HG02973 (cell line): ENCODE results near the gene CNGA3.

ENCODE experiments used
- ATAC-seq: cut with Tn5 transposase; IDR thresholded peaks from one replicate; pipeline ENCODE4 v1.9.1; 2021; ENCODE audit warnings: moderate library complexity; ENCODE audit not compliant: unreplicated experiment

The CNGA3 gene

GRCh38 chr2:98324181-98324580 is 22.1 kb upstream of the CNGA3 start:
- no peak for ATAC-seq

GRCh38 chr2:98327776-98328175 is 18.5 kb upstream of the CNGA3 start:
- no peak for ATAC-seq

GRCh38 chr2:98329549-98329948 is 16.7 kb upstream of the CNGA3 start:
- no peak for ATAC-seq

- no peak for ATAC-seq
Measured at GRCh38 chr2:98332989-98333388, 13.3 kb upstream of the CNGA3 start.

- ATAC-seq: no peak
Measured at GRCh38 chr2:98333922-98334321, 12.3 kb upstream of the CNGA3 start.

GRCh38 chr2:98334439-98335078 is 11.7 kb upstream of the CNGA3 start:
- no peak for ATAC-seq

GRCh38 chr2:98335271-98335670 is 11.0 kb upstream of the CNGA3 start:
- no peak for ATAC-seq

GRCh38 chr2:98341241-98341640 is 5.0 kb upstream of the CNGA3 start:
- no peak for ATAC-seq

- ATAC-seq: no peak
Measured at GRCh38 chr2:98343285-98343684, 3.0 kb upstream of the CNGA3 start.

GRCh38 chr2:98347298-98348065 is 1.2 kb downstream of the CNGA3 start:
- ATAC-seq: no peak

GRCh38 chr2:98348066-98348561 is 1.9 kb downstream of the CNGA3 start:
- ATAC-seq: no peak

- ATAC-seq: no peak
Measured at GRCh38 chr2:98350411-98350810, 4.2 kb downstream of the CNGA3 start.

GRCh38 chr2:98355881-98356280 is 9.6 kb downstream of the CNGA3 start:
- no peak for ATAC-seq

- no peak for ATAC-seq
Measured at GRCh38 chr2:98356729-98357128, 10.5 kb downstream of the CNGA3 start.

GRCh38 chr2:98357849-98358248 is 11.6 kb downstream of the CNGA3 start:
- ATAC-seq: no peak

- ATAC-seq: no peak
Measured at GRCh38 chr2:98359986-98360385, 13.7 kb downstream of the CNGA3 start.

- ATAC-seq: no peak
Measured at GRCh38 chr2:98367721-98368120, 21.5 kb downstream of the CNGA3 start.

- no peak for ATAC-seq
Measured at GRCh38 chr2:98369710-98370239, 23.5 kb downstream of the CNGA3 start.

- no peak for ATAC-seq
Measured at GRCh38 chr2:98372121-98372520, 25.9 kb downstream of the CNGA3 start.

GRCh38 chr2:98372579-98372978 is 26.3 kb downstream of the CNGA3 start:
- no peak for ATAC-seq

- no peak for ATAC-seq
Measured at GRCh38 chr2:98374286-98374685, 28.0 kb downstream of the CNGA3 start.

GRCh38 chr2:98374958-98375570 is 28.8 kb downstream of the CNGA3 start:
- no peak for ATAC-seq
